Natural killer cell (primary cell): ENCODE data around the gene ATP13A5. TPM values are rescaled to one million over a fixed set of nuclear protein-coding genes. Genes with fewer than 3 reads are reported as not detected.

Source experiments
- ATAC-seq, 3 donors: fragments of 150-1000 bp in 2 of 3; fragments of 200-7000 bp in 1 of 3; cut with Tn5 transposase; 1 replicate in 1 of 3; 2 replicates in 2 of 3; pipeline ENCODE4 v1.10.0; 2021; ENCODE audit warnings: mild to moderate bottlenecking in 2 of 3, moderate library complexity in 2 of 3
- DNase-seq, 2 donors: peaks; one replicate each; pipeline versions ENCODE4 v3.0.0 to v3.0.0-alpha.2; 2013 to 2021; ENCODE audit warnings: mixed read lengths in 1 of 2
- H3K27ac ChIP-seq: one replicate; pipeline ENCODE4 v1.5.1; 2013; ENCODE audit warnings: mild to moderate bottlenecking, low read length
- H3K27me3 ChIP-seq: one replicate; pipeline ENCODE4 v1.6.1; 2013; ENCODE audit warnings: low read length; ENCODE audit not compliant: control insufficient read depth, insufficient read depth
- H3K36me3 ChIP-seq: one replicate; pipeline ENCODE4 v1.6.1; 2013; ENCODE audit warnings: low read length; ENCODE audit not compliant: control insufficient read depth, insufficient read depth
- H3K4me1 ChIP-seq: one replicate; pipeline ENCODE4 v1.6.1; 2013; ENCODE audit warnings: low read length; ENCODE audit not compliant: control insufficient read depth, insufficient read depth
- H3K4me3 ChIP-seq: one replicate; pipeline ENCODE4 v1.5.1; 2013; ENCODE audit warnings: low read length
- H3K9me3 ChIP-seq: one replicate; pipeline ENCODE4 v1.6.1; 2013; ENCODE audit warnings: low read length; ENCODE audit not compliant: control insufficient read depth, insufficient read depth
- H3K27ac Mint-ChIP-seq, 2 donors: one replicate each; pipeline ENCODE4 v1.8.0; 2022; ENCODE audit warnings: mild to moderate bottlenecking in 2 of 2, mixed read lengths in 2 of 2, moderate library complexity in 1 of 2
- H3K27me3 Mint-ChIP-seq, 2 donors: one replicate each; pipeline ENCODE4 v1.8.0; 2022; ENCODE audit warnings: low read depth in 2 of 2, mixed read lengths in 2 of 2
- H3K36me3 Mint-ChIP-seq: one replicate; pipeline ENCODE4 v1.8.0; 2022; ENCODE audit warnings: mixed read lengths
- H3K4me1 Mint-ChIP-seq, 2 donors: one replicate each; pipeline ENCODE4 v1.8.0; 2022; ENCODE audit warnings: mixed read lengths in 2 of 2
- H3K4me3 Mint-ChIP-seq: one replicate; pipeline ENCODE4 v1.8.0; 2022; ENCODE audit warnings: mild to moderate bottlenecking, moderate library complexity, mixed read lengths
- H3K9me3 Mint-ChIP-seq, 2 donors: one replicate each; pipeline ENCODE4 v1.8.0; 2022; ENCODE audit warnings: mixed read lengths in 2 of 2
- CTCF ChIP-seq: fragments of 200-600 bp; IDR thresholded peaks from one replicate; pipeline ENCODE4 v1.8.0; 2022; ENCODE audit warnings: antibody characterized with exemption
- WGBS: methylation state at CpG from one replicate; pipeline ENCODE4 v1.1.7; 2013; ENCODE audit warnings: missing lambda C conversion rate; ENCODE audit not compliant: insufficient coverage; 5-methylcytosine and 5-hydroxymethylcytosine counted together
- intact Hi-C: fragments of 100-400 bp; cut with micrococcal nuclease; formaldehyde crosslinking; loops from one replicate; pipeline ENCODE4 v1.14.2; 2022
- total RNA-seq, 4 donors: library from RNA; stranded (reverse); fragments of 120-200 nt in 1 of 4; gene quantifications; one replicate each; pipeline versions ENCODE4 v1.2.3 to v1.2.4, GENCODE V29; 2013 to 2022

ATP13A5 gene
- total RNA-seq, 3 donors from 2014 or later (not counting 1 experiment from before 2014, with no cell fraction given), result not detected

- H3K4me3 Mint-ChIP-seq, result no peak overlapping the region
Observed at GRCh38 chr3:193236599-193236998, 142.0 kb downstream of the ATP13A5 start.

GRCh38 chr3:193231201-193231600, 147.4 kb downstream of the ATP13A5 start:
- Mint-ChIP-seq H3K4me1 (no peaks in the 10 kb centered on the region), H3K27me3 (no peaks in the 10 kb centered on the region), H3K36me3 (no peaks in the 10 kb centered on the region), H3K9me3 (peaks cover 4 to 5% of the 10 kb centered on the region in 2 donors), H3K27ac (no peak overlapping the region), H3K4me3 (no peak overlapping the region)
- H3K36me3 ChIP-seq, result no peaks in the 10 kb centered on the region
- no peak for TF ChIP-seq CTCF
- ATAC-seq, result no peak
- DNase-seq, result no peak
- no peaks in the 10 kb centered on the region for H3K9me3 ChIP-seq
- WGBS, result 79% methylated on average over 6 of the region's 6 CpGs
- H3K27me3 ChIP-seq, result no peaks in the 10 kb centered on the region
- intact Hi-C loops, result no loop called here
- no peak overlapping the region for H3K4me3 ChIP-seq
- no peaks in the 10 kb centered on the region for H3K4me1 ChIP-seq
- H3K27ac ChIP-seq, result no peak overlapping the region

More at GRCh38 chr3:193236599-193236998, 142.0 kb downstream of the ATP13A5 start:
- no peaks in the 10 kb centered on the region for H3K4me1 Mint-ChIP-seq
- Histone ChIP-seq H3K4me3 (no peak overlapping the region), H3K9me3 (no peaks in the 10 kb centered on the region), H3K27me3 (peaks cover 5% of the 10 kb centered on the region), H3K36me3 (no peaks in the 10 kb centered on the region), H3K4me1 (no peaks in the 10 kb centered on the region), H3K27ac (no peak overlapping the region)
- peaks cover 0 to 4% of the 10 kb centered on the region in 2 donors for H3K9me3 Mint-ChIP-seq
- no peak overlapping the region for H3K27ac Mint-ChIP-seq
- TF ChIP-seq CTCF, result no peak
- intact Hi-C loops, result no loop called here
- no peak for ATAC-seq
- no peaks in the 10 kb centered on the region for H3K36me3 Mint-ChIP-seq
- no peak for DNase-seq
- H3K27me3 Mint-ChIP-seq, result peaks cover 0 to 6% of the 10 kb centered on the region in 2 donors
- no CpG with 5 or more reads among the region's 4 CpGs for WGBS

- no peaks in the 10 kb centered on the region for H3K27me3 Mint-ChIP-seq
- no peaks in the 10 kb centered on the region for H3K4me1 ChIP-seq
- H3K4me3 ChIP-seq, result no peak overlapping the region
- no peak for TF ChIP-seq CTCF
- H3K4me1 Mint-ChIP-seq, result no peaks in the 10 kb centered on the region
- H3K27ac ChIP-seq, result no peak overlapping the region
- no peaks in the 10 kb centered on the region for H3K36me3 Mint-ChIP-seq
- no peaks in the 10 kb centered on the region for H3K9me3 ChIP-seq
- H3K4me3 Mint-ChIP-seq, result no peak overlapping the region
- no peak for DNase-seq
- peaks cover 4 to 5% of the 10 kb centered on the region in 2 donors for H3K9me3 Mint-ChIP-seq
- WGBS, result 78% methylated on average over 4 of the region's 4 CpGs
- intact Hi-C loops, result no loop called here
- no peak overlapping the region for H3K27ac Mint-ChIP-seq
- ATAC-seq, result no peak
- no peaks in the 10 kb centered on the region for H3K27me3 ChIP-seq
- no peaks in the 10 kb centered on the region for H3K36me3 ChIP-seq
Observed at GRCh38 chr3:193230610-193231009, 147.9 kb downstream of the ATP13A5 start.

- no peaks in the 10 kb centered on the region for H3K4me1 Mint-ChIP-seq
- H3K27me3 ChIP-seq, result no peaks in the 10 kb centered on the region
- H3K9me3 ChIP-seq, result no peaks in the 10 kb centered on the region
- no peak overlapping the region for H3K27ac Mint-ChIP-seq
- no peak overlapping the region for H3K27ac ChIP-seq
- no peak overlapping the region for H3K4me3 Mint-ChIP-seq
- DNase-seq, result no peak
- no peaks in the 10 kb centered on the region for H3K27me3 Mint-ChIP-seq
- no peak for ATAC-seq
- H3K4me3 ChIP-seq, result no peak overlapping the region
- intact Hi-C loops, result no loop called here
- no peaks in the 10 kb centered on the region for H3K36me3 Mint-ChIP-seq
- no peaks in the 10 kb centered on the region for H3K4me1 ChIP-seq
- 81% methylated on average over 4 of the region's 4 CpGs for WGBS
- H3K36me3 ChIP-seq, result no peaks in the 10 kb centered on the region
- TF ChIP-seq CTCF, result no peak
- peaks cover 4 to 5% of the 10 kb centered on the region in 2 donors for H3K9me3 Mint-ChIP-seq
Observed at GRCh38 chr3:193229851-193230420, 148.6 kb downstream of the ATP13A5 start.
